Measurements from ENCODE around the gene ZFAND3.
A peak's percentile ranks its signal among the peaks of the same experiment; 100 is the strongest.

The ZFAND3 gene

DNA sequence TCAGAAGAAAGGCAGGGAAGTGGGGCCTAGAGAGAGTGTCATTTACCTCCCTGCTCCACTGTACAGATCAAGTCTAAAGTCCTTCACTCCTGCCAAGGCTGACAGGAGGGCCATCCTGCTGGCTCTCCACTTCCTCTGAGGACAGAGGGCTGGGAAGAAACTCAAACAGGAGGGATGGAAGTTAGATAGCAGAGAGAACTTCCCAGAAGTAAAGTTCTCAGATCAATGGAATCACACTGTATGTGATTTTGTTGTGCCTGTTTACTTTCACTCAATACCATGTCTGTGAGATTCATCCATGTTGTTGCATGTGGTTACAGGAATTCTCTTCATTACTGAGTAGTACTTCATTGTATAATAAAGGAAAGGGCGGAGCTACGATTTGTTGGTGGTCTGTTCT lies 32.3 kb upstream of the ZFAND3 start:
- no peak overlapping the region for H2BK12ac ChIP-seq (ENCODE audit: low read length in 2 of 2)
- no peak overlapping the region for H3K23ac ChIP-seq (ENCODE audit: low read length in 2 of 2)
- DNase-seq, result no peak
- H2AK5ac ChIP-seq (ENCODE audit: low read length, severe bottlenecking), result no peak overlapping the region
- no peaks in the 10 kb centered on the region for H3K79me1 ChIP-seq (replicated peaks; ENCODE audit: low read length, poor library complexity, severe bottlenecking)
- no peak overlapping the region for H4K91ac ChIP-seq (ENCODE audit: low read length)
- no peak overlapping the region for H3K27ac ChIP-seq (ENCODE audit: low read length, poor library complexity, severe bottlenecking)
- no peak overlapping the region for H3K14ac ChIP-seq (ENCODE audit: low read length in 2 of 2)
- no peak overlapping the region for H4K8ac ChIP-seq (ENCODE audit: low read length)
- H3K9me3 ChIP-seq (ENCODE audit: control insufficient read depth, low read length), result no peaks in the 10 kb centered on the region
- no peak overlapping the region for H2BK15ac ChIP-seq (ENCODE audit: low read depth, poor library complexity, severe bottlenecking)
- peaks cover 30% of the 10 kb centered on the region for H3K4me1 ChIP-seq (ENCODE audit: control insufficient read depth, insufficient read depth, low read depth, low read length)
- H2BK5ac ChIP-seq (ENCODE audit: low read depth, low read length, poor library complexity, severe bottlenecking), result no peak overlapping the region
- H3K4me3 ChIP-seq (ENCODE audit: insufficient read depth in 1 of 2, low read depth in 1 of 2, low read length in 2 of 2), result no peak overlapping the region
- H2BK120ac ChIP-seq (ENCODE audit: low read depth, low read length), result no peak overlapping the region
- H3K18ac ChIP-seq (ENCODE audit: low read depth in 1 of 2, low read length in 2 of 2), result no peak overlapping the region
- H3K27me3 ChIP-seq (ENCODE audit: control insufficient read depth in 1 of 2, insufficient read depth in 1 of 2, low read length in 2 of 2), result no peaks in the 10 kb centered on the region
- no peak overlapping the region for H3K9ac ChIP-seq (ENCODE audit: low read length)
- H3K4ac ChIP-seq (ENCODE audit: low read depth in 1 of 2, low read length in 2 of 2), result no peak overlapping the region
- H2AFZ ChIP-seq (ENCODE audit: low read depth, low read length), result no peak overlapping the region
- WGBS, result no CpG with 5 or more reads among the region's 2 CpGs
- H3K36me3 ChIP-seq (ENCODE audit: control insufficient read depth in 1 of 2, insufficient read depth in 2 of 2, low read depth in 1 of 2, low read length in 2 of 2), result no peaks in the 10 kb centered on the region
- no peak overlapping the region for H3K4me2 ChIP-seq (ENCODE audit: low read length, poor library complexity, severe bottlenecking)

GRCh38 chr6:37788259-37788658 lies 31.3 kb upstream of the ZFAND3 start:
- no peak for DNase-seq
- Histone ChIP-seq H3K36me3 (ENCODE audit: control insufficient read depth in 1 of 2, insufficient read depth in 2 of 2, low read depth in 1 of 2, low read length in 2 of 2) (no peaks in the 10 kb centered on the region), H2BK120ac (ENCODE audit: low read depth, low read length) (no peak overlapping the region), H3K14ac (ENCODE audit: low read length in 2 of 2) (no peak overlapping the region), H4K91ac (ENCODE audit: low read length) (no peak overlapping the region), H3K4me3 (ENCODE audit: insufficient read depth in 1 of 2, low read depth in 1 of 2, low read length in 2 of 2) (no peak overlapping the region), H3K4me2 (ENCODE audit: low read length, poor library complexity, severe bottlenecking) (no peak overlapping the region), H3K23ac (ENCODE audit: low read length in 2 of 2) (no peak overlapping the region), H3K9ac (ENCODE audit: low read length) (no peak overlapping the region), H2BK15ac (ENCODE audit: low read depth, poor library complexity, severe bottlenecking) (no peak overlapping the region), H2BK12ac (ENCODE audit: low read length in 2 of 2) (no peak overlapping the region), H3K27ac (ENCODE audit: low read length, poor library complexity, severe bottlenecking) (no peak overlapping the region), H3K27me3 (ENCODE audit: control insufficient read depth in 1 of 2, insufficient read depth in 1 of 2, low read length in 2 of 2) (no peaks in the 10 kb centered on the region), H3K18ac (ENCODE audit: low read depth in 1 of 2, low read length in 2 of 2) (no peak overlapping the region), H3K4me1 (ENCODE audit: control insufficient read depth, insufficient read depth, low read depth, low read length) (peaks cover 29% of the 10 kb centered on the region), H2BK5ac (ENCODE audit: low read depth, low read length, poor library complexity, severe bottlenecking) (no peak overlapping the region), H2AK5ac (ENCODE audit: low read length, severe bottlenecking) (no peak overlapping the region), H2AFZ (ENCODE audit: low read depth, low read length) (no peak overlapping the region), H3K4ac (ENCODE audit: low read depth in 1 of 2, low read length in 2 of 2) (no peak overlapping the region), H4K8ac (ENCODE audit: low read length) (no peak overlapping the region), H3K79me1 (replicated peaks; ENCODE audit: low read length, poor library complexity, severe bottlenecking) (no peaks in the 10 kb centered on the region), H3K9me3 (ENCODE audit: control insufficient read depth, low read length) (no peaks in the 10 kb centered on the region)
- WGBS, result 75% methylated on average over 2 of the region's 2 CpGs

DNA sequence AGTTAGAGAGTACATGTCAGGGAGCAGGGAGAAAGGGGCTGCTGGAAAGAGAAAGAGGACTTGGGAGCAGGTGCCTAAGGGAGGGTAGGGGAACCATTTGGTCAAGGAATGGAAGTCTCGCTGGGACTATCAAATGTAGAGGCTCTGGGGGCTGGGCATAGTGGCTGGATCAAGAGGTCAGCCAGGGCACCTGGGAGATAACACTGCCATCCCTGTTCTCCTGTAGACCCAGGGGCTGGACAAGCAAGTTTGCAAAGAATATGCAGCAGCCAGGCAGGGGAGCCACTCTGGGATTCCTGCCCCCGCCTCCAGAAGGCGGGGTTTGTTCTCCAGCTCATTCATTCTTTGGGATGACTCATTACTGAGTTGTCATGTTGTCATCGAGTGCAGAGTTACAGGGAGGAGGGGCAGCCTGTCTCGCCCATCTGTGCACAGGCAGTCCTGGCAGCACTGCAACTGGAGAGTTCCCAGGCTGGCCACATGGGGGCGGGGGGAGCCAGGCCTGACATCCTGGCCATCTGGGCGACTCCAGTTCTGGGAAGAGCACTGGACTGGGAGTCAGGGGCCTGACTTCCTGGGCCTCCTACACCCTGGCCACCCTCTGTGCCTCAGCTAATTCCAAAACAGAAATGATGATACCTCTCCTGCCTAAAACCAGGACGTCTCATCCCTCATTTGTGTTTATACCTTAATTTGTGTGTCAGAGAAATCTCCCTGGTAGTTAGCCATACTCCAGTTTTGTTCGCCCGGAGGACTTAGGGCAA lies 28.2 kb upstream of the ZFAND3 start:
- DNase-seq, result peak; percentile 98
- no peak overlapping the region for H3K27ac ChIP-seq (ENCODE audit: low read length, poor library complexity, severe bottlenecking)
- no peak overlapping the region for H3K4ac ChIP-seq (ENCODE audit: low read depth in 1 of 2, low read length in 2 of 2)
- no peak overlapping the region for H3K4me3 ChIP-seq (ENCODE audit: insufficient read depth in 1 of 2, low read depth in 1 of 2, low read length in 2 of 2)
- no peak overlapping the region for H2BK120ac ChIP-seq (ENCODE audit: low read depth, low read length)
- H3K4me2 ChIP-seq (ENCODE audit: low read length, poor library complexity, severe bottlenecking), result no peak overlapping the region
- peak overlapping the region; percentile 90 for H4K8ac ChIP-seq (ENCODE audit: low read length)
- peak overlapping the region; percentile 50 for H3K9ac ChIP-seq (ENCODE audit: low read length)
- H3K27me3 ChIP-seq (ENCODE audit: control insufficient read depth in 1 of 2, insufficient read depth in 1 of 2, low read length in 2 of 2), result no peaks in the 10 kb centered on the region
- WGBS, result 32% methylated on average over 9 of the region's 10 CpGs
- H2AK5ac ChIP-seq (ENCODE audit: low read length, severe bottlenecking), result peak overlapping the region; percentile 80
- H3K14ac ChIP-seq (ENCODE audit: low read length in 2 of 2), result no peak overlapping the region
- H2BK12ac ChIP-seq (ENCODE audit: low read length in 2 of 2), result peak overlapping the region; percentile 38 to 45
- no peak overlapping the region for H2BK5ac ChIP-seq (ENCODE audit: low read depth, low read length, poor library complexity, severe bottlenecking)
- H3K36me3 ChIP-seq (ENCODE audit: control insufficient read depth in 1 of 2, insufficient read depth in 2 of 2, low read depth in 1 of 2, low read length in 2 of 2), result no peaks in the 10 kb centered on the region
- no peak overlapping the region for H2AFZ ChIP-seq (ENCODE audit: low read depth, low read length)
- no peak overlapping the region for H2BK15ac ChIP-seq (ENCODE audit: low read depth, poor library complexity, severe bottlenecking)
- H4K91ac ChIP-seq (ENCODE audit: low read length), result peak overlapping the region; percentile 43
- H3K4me1 ChIP-seq (ENCODE audit: control insufficient read depth, insufficient read depth, low read depth, low read length), result peaks cover 19% of the 10 kb centered on the region
- H3K18ac ChIP-seq (ENCODE audit: low read depth in 1 of 2, low read length in 2 of 2), result peak overlapping the region; percentile 65 to 70
- no peak overlapping the region for H3K23ac ChIP-seq (ENCODE audit: low read length in 2 of 2)
- H3K79me1 ChIP-seq (replicated peaks; ENCODE audit: low read length, poor library complexity, severe bottlenecking), result no peaks in the 10 kb centered on the region
- no peaks in the 10 kb centered on the region for H3K9me3 ChIP-seq (ENCODE audit: control insufficient read depth, low read length)

DNA sequence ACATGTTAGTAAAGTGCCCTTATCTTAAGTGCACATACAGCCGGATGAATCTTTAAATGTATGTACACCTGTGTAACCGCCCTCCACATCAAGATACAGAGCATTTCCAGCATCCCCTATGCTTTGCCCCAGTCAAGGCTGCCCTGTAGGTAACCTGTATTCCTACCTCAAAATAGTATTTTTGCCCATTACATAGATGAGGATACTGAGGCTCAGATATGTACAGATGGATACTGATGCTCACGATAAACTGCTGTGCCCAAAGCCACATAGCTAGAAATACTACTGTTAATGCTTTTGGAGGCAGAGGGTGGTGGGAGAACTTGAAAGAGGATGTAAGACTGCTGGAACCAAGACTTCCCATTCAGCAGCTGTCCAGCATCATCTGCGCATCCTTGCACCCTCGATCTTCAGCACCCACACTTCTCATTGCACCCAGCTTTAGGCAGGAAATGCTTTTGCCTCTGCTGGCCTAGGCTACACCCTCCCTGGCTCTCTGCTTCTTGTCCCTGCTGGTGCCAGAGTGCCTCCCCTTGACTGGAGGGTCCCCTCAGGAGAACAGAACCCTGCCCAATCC lies 27.0 kb upstream of the ZFAND3 start:
- H3K4me3 ChIP-seq (ENCODE audit: insufficient read depth in 1 of 2, low read depth in 1 of 2, low read length in 2 of 2), result no peak overlapping the region
- H4K91ac ChIP-seq (ENCODE audit: low read length), result peak overlapping the region; percentile 53
- H2AFZ ChIP-seq (ENCODE audit: low read depth, low read length), result no peak overlapping the region
- peaks cover 21% of the 10 kb centered on the region for H3K4me1 ChIP-seq (ENCODE audit: control insufficient read depth, insufficient read depth, low read depth, low read length)
- H2BK15ac ChIP-seq (ENCODE audit: low read depth, poor library complexity, severe bottlenecking), result no peak overlapping the region
- no peak overlapping the region for H3K23ac ChIP-seq (ENCODE audit: low read length in 2 of 2)
- H3K36me3 ChIP-seq (ENCODE audit: control insufficient read depth in 1 of 2, insufficient read depth in 2 of 2, low read depth in 1 of 2, low read length in 2 of 2), result no peaks in the 10 kb centered on the region
- H3K9ac ChIP-seq (ENCODE audit: low read length), result no peak overlapping the region
- H4K8ac ChIP-seq (ENCODE audit: low read length), result peak overlapping the region; percentile 35
- DNase-seq, result no peak
- H3K27ac ChIP-seq (ENCODE audit: low read length, poor library complexity, severe bottlenecking), result no peak overlapping the region
- H3K79me1 ChIP-seq (replicated peaks; ENCODE audit: low read length, poor library complexity, severe bottlenecking), result no peaks in the 10 kb centered on the region
- H3K18ac ChIP-seq (ENCODE audit: low read depth in 1 of 2, low read length in 2 of 2), result no peak overlapping the region
- H3K27me3 ChIP-seq (ENCODE audit: control insufficient read depth in 1 of 2, insufficient read depth in 1 of 2, low read length in 2 of 2), result no peaks in the 10 kb centered on the region
- 93% methylated on average over 5 of the region's 5 CpGs for WGBS
- no peak overlapping the region for H2AK5ac ChIP-seq (ENCODE audit: low read length, severe bottlenecking)
- no peak overlapping the region for H3K4ac ChIP-seq (ENCODE audit: low read depth in 1 of 2, low read length in 2 of 2)
- peak overlapping the region in 1 of 2 experiments; percentile 79 for H2BK12ac ChIP-seq (ENCODE audit: low read length in 2 of 2)
- H3K14ac ChIP-seq (ENCODE audit: low read length in 2 of 2), result no peak overlapping the region
- H2BK5ac ChIP-seq (ENCODE audit: low read depth, low read length, poor library complexity, severe bottlenecking), result no peak overlapping the region
- H2BK120ac ChIP-seq (ENCODE audit: low read depth, low read length), result no peak overlapping the region
- H3K9me3 ChIP-seq (ENCODE audit: control insufficient read depth, low read length), result no peaks in the 10 kb centered on the region
- H3K4me2 ChIP-seq (ENCODE audit: low read length, poor library complexity, severe bottlenecking), result no peak overlapping the region
